Kidney (tissue), 14 donors: ENCODE results near the gene YAP1. TPM values are rescaled to one million over a fixed set of nuclear protein-coding genes. Genes with fewer than 3 reads are reported as not detected.

Source experiments
- DNase-seq, 5 donors: peaks; one replicate each; pipeline ENCODE4 v3.0.0-alpha.2; 2013 to 2020
- FAIRE-seq: peaks from 2 replicates; lab custom pipeline; 2012; peaks lifted over from hg19 to GRCh38; lab: Jason Lieb, UNC
- H3K27ac ChIP-seq, 2 donors: one replicate each; pipeline ENCODE4 v1.7.0; 2013; ENCODE audit warnings: low read depth in 2 of 2, low read length in 2 of 2, inconsistent platforms in 1 of 2
- H3K27me3 ChIP-seq: one replicate; pipeline ENCODE4 v1.7.1; 2013; ENCODE audit warnings: low read length, inconsistent platforms; ENCODE audit not compliant: control insufficient read depth, insufficient read depth
- H3K36me3 ChIP-seq, 3 donors: one replicate each; pipeline versions ENCODE4 v1.7.0 to v1.7.1; 2013; ENCODE audit warnings: low read length in 3 of 3, control low read depth in 1 of 3, inconsistent platforms in 1 of 3; ENCODE audit not compliant: insufficient read depth in 3 of 3, control insufficient read depth in 2 of 3
- H3K4me1 ChIP-seq, 3 donors: one replicate each; pipeline versions ENCODE4 v1.7.0 to v1.7.1; 2013; ENCODE audit warnings: low read length in 3 of 3, inconsistent platforms in 1 of 3, low read depth in 1 of 3; ENCODE audit not compliant: control insufficient read depth in 2 of 3, insufficient read depth in 2 of 3
- H3K4me3 ChIP-seq, 3 donors: one replicate each; pipeline versions ENCODE4 v1.7.0 to v1.8.1; 2013; ENCODE audit warnings: low read length in 3 of 3, control low read depth in 1 of 3, inconsistent platforms in 1 of 3
- H3K9ac ChIP-seq, 3 donors: one replicate each; pipeline versions ENCODE4 v1.7.0 to v1.7.1; 2013; ENCODE audit warnings: low read length in 3 of 3, control low read depth in 1 of 3, inconsistent platforms in 1 of 3
- H3K9me3 ChIP-seq, 3 donors: one replicate each; pipeline versions ENCODE4 v1.7.0 to v1.7.1; 2013; ENCODE audit warnings: low read length in 3 of 3, control low read depth in 1 of 3, inconsistent platforms in 1 of 3; ENCODE audit not compliant: control insufficient read depth in 2 of 3, insufficient read depth in 1 of 3
- CTCF ChIP-seq: IDR thresholded peaks from 3 replicates; pipeline ENCODE4 v1.5.1; 2012; ENCODE audit warnings: mild to moderate bottlenecking, moderate library complexity, borderline replicate concordance; ENCODE audit not compliant: insufficient read depth; ENCODE audit errors: extremely low read depth
- intact Hi-C: fragments of 100-400 bp; cut with DNase I; formaldehyde crosslinking; loops from one replicate; pipeline ENCODE4 v1.11.1; 2022
- polyA plus RNA-seq: library from polyadenylated mRNA; stranded (reverse); fragments of 350-450 nt; fragmentation: Illumina TruSeq; extraction: RNeasy Lipid Tissue Mini Kit (QIAGEN cat#74804); gene quantifications from one replicate; pipeline ENCODE4 v1.2.3, GENCODE V29; 2014; ENCODE audit warnings: low read depth, low replicate concordance; ENCODE audit not compliant: insufficient read depth
- total RNA-seq: library from RNA; stranded (reverse); fragmentation: NEBNext Ultra II Directional; extraction: Animal tissue kit (Norgen Biotek cat#: 25700); gene quantifications from one replicate; pipeline ENCODE4 v1.2.1, GENCODE V29; 2021
- donor health status: control.
- donor health status: control.
- donor health status: control.
- donor health status: control.
- donor health status: control.
- donor health status: DM: yes; HTN: yes; CAD: no.
- donor health status: Normal renal cell carcinoma (clear cell type).

The YAP1 gene
- total and polyA plus RNA-seq, 2 donors from 2014 or later = 21.5 to 106 TPM

- H3K9me3 ChIP-seq = no peaks in the 10 kb centered on the region
- H3K4me1 ChIP-seq = peaks cover 0 to 2% (median 0%) of the 10 kb centered on the region in 3 donors
- H3K36me3 ChIP-seq = peaks cover 0 to 8% (median 2%) of the 10 kb centered on the region in 3 donors
- H3K9ac ChIP-seq = no peak overlapping the region
- no peak overlapping the region for H3K27ac ChIP-seq
- H3K27me3 ChIP-seq = no peaks in the 10 kb centered on the region
- DNase-seq = no peak
- H3K4me3 ChIP-seq = no peak overlapping the region
- intact Hi-C loops = no loop called here
- no peak for TF ChIP-seq CTCF
- no peak for FAIRE-seq
Measured at GRCh38 chr11:102214623-102215022, 104.4 kb downstream of the YAP1 start.

GRCh38 chr11:102216433-102217075 is 106.3 kb downstream of the YAP1 start:
- FAIRE-seq = peak; percentile 90
- no peaks in the 10 kb centered on the region for H3K9me3 ChIP-seq
- peaks cover 0 to 2% (median 0%) of the 10 kb centered on the region in 3 donors for H3K4me1 ChIP-seq
- peaks cover 0 to 3% (median 0%) of the 10 kb centered on the region in 3 donors for H3K36me3 ChIP-seq
- DNase-seq = peak in 1 of 5 donors; percentile 37
- peak overlapping the region in 1 of 2 donors; percentile 29 for H3K27ac ChIP-seq
- TF ChIP-seq CTCF = no peak
- H3K27me3 ChIP-seq = no peaks in the 10 kb centered on the region
- H3K4me3 ChIP-seq = no peak overlapping the region
- intact Hi-C loops = no loop called here
- H3K9ac ChIP-seq = no peak overlapping the region

GRCh38 chr11:102220728-102221467 is 110.7 kb downstream of the YAP1 start:
- no peak for FAIRE-seq
- Histone ChIP-seq H3K4me1 (peaks cover 0 to 3% (median 0%) of the 10 kb centered on the region in 3 donors), H3K27ac (no peak overlapping the region), H3K36me3 (peaks cover 0 to 5% (median 2%) of the 10 kb centered on the region in 3 donors), H3K27me3 (no peaks in the 10 kb centered on the region), H3K9me3 (no peaks in the 10 kb centered on the region), H3K4me3 (no peak overlapping the region), H3K9ac (no peak overlapping the region)
- intact Hi-C loops = no loop called here
- TF ChIP-seq CTCF = no peak
- DNase-seq = no peak
